SK-N-SH treated with all-trans-retinoic acid at 6 μM for 48 hours (cell line): ENCODE measurements around the gene TBC1D13.
A peak's percentile ranks its signal among the peaks of the same experiment; 100 is the strongest.
"Not testable (repeated sequence)": the region's sequence is repeated elsewhere in the genome, so short reads cannot be mapped to it uniquely, and the experiment has no call there.

Source experiments
- ATAC-seq: fragments of 200-7000 bp; cut with Tn5 transposase; 3 replicates; pipeline ENCODE4 v1.9.1; 2020; ENCODE audit warnings: mild to moderate bottlenecking, moderate library complexity
- BACH2 ChIP-seq: fragments of 250-450 bp; sonication (Bioruptor Pico); IDR thresholded peaks from 2 replicates; pipeline ENCODE4 v1.9.0; 2021; ENCODE audit warnings: mild to moderate bottlenecking, borderline replicate concordance
- CSDC2 ChIP-seq: fragments of 250-450 bp; sonication (Bioruptor Pico); IDR thresholded peaks from 2 replicates; pipeline ENCODE4 v1.5.0; 2020; ENCODE audit warnings: mild to moderate bottlenecking, moderate library complexity
- ESRRG ChIP-seq: fragments of 250-450 bp; sonication (Bioruptor Pico); IDR thresholded peaks from 2 replicates; pipeline ENCODE4 v1.6.1; 2021; ENCODE audit warnings: mild to moderate bottlenecking
- ISL1 ChIP-seq: fragments of 250-450 bp; sonication (Bioruptor Pico); IDR thresholded peaks from 2 replicates; pipeline ENCODE4 v2.1.2; 2022; ENCODE audit warnings: mild to moderate bottlenecking, moderate library complexity
- TCF4 ChIP-seq: fragments of 250-450 bp; sonication (Bioruptor Pico); IDR thresholded peaks from 2 replicates; pipeline ENCODE4 v1.8.0; 2021; ENCODE audit warnings: mild to moderate bottlenecking, moderate library complexity, borderline replicate concordance
- TOX ChIP-seq: fragments of 250-450 bp; sonication (Bioruptor Pico); IDR thresholded peaks from 2 replicates; pipeline ENCODE4 v1.8.0; 2021; ENCODE audit warnings: mild to moderate bottlenecking, moderate library complexity, borderline replicate concordance
- ZC3H10 ChIP-seq: fragments of 250-450 bp; sonication (Bioruptor Pico); IDR thresholded peaks from 2 replicates; pipeline ENCODE4 v1.5.1; 2021; ENCODE audit warnings: mild to moderate bottlenecking, moderate library complexity
- ZFP30 ChIP-seq: fragments of 450-650 bp; formaldehyde crosslinking; IDR thresholded peaks from 2 replicates; pipeline ENCODE4 v1.5.0; 2022; ENCODE audit warnings: mild to moderate bottlenecking, moderate library complexity
- ZNF70 ChIP-seq: fragments of 450-650 bp; formaldehyde crosslinking; IDR thresholded peaks from 2 replicates; pipeline ENCODE4 v1.5.0; 2020; ENCODE audit warnings: mild to moderate bottlenecking, moderate library complexity
- ZNF8 ChIP-seq: fragments of 450-650 bp; formaldehyde crosslinking; IDR thresholded peaks from 2 replicates; pipeline ENCODE4 v1.5.0; 2020; ENCODE audit warnings: mild to moderate bottlenecking, moderate library complexity
- TF ChIP-seq, protein P1 (sequence below): fragments of 250-450 bp; sonication (Bioruptor Pico); IDR thresholded peaks from 2 replicates; pipeline ENCODE4 v1.8.0; 2021; ENCODE audit warnings: low read depth, mild to moderate bottlenecking, moderate library complexity, borderline replicate concordance
- TF ChIP-seq, protein P2 (sequence below): fragments of 250-450 bp; sonication (Bioruptor Pico); IDR thresholded peaks from 2 replicates; pipeline ENCODE4 v1.8.0; 2020; ENCODE audit warnings: mild to moderate bottlenecking, moderate library complexity, borderline replicate concordance
- TF ChIP-seq, protein P3 (sequence below): fragments of 250-450 bp; sonication (Bioruptor Pico); IDR thresholded peaks from 2 replicates; pipeline ENCODE4 v1.5.1; 2020; ENCODE audit warnings: low read depth, mild to moderate bottlenecking, moderate library complexity
- TF ChIP-seq, protein P4 (sequence below): fragments of 250-450 bp; sonication (Bioruptor Pico); IDR thresholded peaks from 2 replicates; pipeline ENCODE4 v1.5.0; 2020; ENCODE audit warnings: mild to moderate bottlenecking, moderate library complexity
- TF ChIP-seq, protein P5 (sequence below): fragments of 250-450 bp; sonication (Bioruptor Pico); IDR thresholded peaks from 2 replicates; pipeline ENCODE4 v1.5.1; 2021; ENCODE audit warnings: mild to moderate bottlenecking, moderate library complexity

TBC1D13 gene

DNA sequence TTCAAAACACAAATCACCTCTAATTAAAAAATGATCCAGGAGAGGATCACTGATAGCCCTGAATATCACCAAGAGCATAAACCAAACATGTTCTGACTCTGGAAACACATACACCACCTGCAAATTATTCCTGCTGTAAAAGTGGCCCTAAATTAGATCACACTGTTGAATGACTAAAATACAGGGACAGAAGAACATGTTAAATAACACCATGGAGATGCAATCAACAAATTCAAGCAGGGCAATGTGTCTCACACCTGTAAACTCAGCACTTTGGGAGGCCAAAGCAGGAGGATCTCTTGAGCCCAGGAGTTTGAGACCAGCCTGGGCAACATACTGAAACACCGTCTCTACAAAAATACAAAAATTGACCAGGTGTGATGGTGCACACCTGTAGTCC lies 60.8 kb downstream of the TBC1D13 start:
- TF ChIP-seq ZNF8 (no peak), ZFP30 (CRISPR knock-in tag) (no peak), TOX (CRISPR knock-in tag) (no peak), CSDC2 (CRISPR knock-in tag) (no peak), BACH2 (CRISPR knock-in tag) (no peak), ESRRG (CRISPR knock-in tag) (no peak)
- TF ChIP-seq, protein P1, sequence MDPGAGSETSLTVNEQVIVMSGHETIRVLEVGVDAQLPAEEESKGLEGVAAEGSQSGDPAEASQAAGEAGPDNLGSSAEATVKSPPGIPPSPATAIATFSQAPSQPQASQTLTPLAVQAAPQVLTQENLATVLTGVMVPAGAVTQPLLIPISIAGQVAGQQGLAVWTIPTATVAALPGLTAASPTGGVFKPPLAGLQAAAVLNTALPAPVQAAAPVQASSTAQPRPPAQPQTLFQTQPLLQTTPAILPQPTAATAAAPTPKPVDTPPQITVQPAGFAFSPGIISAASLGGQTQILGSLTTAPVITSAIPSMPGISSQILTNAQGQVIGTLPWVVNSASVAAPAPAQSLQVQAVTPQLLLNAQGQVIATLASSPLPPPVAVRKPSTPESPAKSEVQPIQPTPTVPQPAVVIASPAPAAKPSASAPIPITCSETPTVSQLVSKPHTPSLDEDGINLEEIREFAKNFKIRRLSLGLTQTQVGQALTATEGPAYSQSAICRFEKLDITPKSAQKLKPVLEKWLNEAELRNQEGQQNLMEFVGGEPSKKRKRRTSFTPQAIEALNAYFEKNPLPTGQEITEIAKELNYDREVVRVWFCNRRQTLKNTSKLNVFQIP (CRISPR knock-in tag) = no peak
- TF ChIP-seq, protein P2, sequence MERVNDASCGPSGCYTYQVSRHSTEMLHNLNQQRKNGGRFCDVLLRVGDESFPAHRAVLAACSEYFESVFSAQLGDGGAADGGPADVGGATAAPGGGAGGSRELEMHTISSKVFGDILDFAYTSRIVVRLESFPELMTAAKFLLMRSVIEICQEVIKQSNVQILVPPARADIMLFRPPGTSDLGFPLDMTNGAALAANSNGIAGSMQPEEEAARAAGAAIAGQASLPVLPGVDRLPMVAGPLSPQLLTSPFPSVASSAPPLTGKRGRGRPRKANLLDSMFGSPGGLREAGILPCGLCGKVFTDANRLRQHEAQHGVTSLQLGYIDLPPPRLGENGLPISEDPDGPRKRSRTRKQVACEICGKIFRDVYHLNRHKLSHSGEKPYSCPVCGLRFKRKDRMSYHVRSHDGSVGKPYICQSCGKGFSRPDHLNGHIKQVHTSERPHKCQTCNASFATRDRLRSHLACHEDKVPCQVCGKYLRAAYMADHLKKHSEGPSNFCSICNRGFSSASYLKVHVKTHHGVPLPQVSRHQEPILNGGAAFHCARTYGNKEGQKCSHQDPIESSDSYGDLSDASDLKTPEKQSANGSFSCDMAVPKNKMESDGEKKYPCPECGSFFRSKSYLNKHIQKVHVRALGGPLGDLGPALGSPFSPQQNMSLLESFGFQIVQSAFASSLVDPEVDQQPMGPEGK (CRISPR knock-in tag) = no peak
- TF ChIP-seq, protein P3, sequence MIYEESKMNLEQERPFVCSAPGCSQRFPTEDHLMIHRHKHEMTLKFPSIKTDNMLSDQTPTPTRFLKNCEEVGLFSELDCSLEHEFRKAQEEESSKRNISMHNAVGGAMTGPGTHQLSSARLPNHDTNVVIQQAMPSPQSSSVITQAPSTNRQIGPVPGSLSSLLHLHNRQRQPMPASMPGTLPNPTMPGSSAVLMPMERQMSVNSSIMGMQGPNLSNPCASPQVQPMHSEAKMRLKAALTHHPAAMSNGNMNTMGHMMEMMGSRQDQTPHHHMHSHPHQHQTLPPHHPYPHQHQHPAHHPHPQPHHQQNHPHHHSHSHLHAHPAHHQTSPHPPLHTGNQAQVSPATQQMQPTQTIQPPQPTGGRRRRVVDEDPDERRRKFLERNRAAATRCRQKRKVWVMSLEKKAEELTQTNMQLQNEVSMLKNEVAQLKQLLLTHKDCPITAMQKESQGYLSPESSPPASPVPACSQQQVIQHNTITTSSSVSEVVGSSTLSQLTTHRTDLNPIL (CRISPR knock-in tag) = no peak

DNA sequence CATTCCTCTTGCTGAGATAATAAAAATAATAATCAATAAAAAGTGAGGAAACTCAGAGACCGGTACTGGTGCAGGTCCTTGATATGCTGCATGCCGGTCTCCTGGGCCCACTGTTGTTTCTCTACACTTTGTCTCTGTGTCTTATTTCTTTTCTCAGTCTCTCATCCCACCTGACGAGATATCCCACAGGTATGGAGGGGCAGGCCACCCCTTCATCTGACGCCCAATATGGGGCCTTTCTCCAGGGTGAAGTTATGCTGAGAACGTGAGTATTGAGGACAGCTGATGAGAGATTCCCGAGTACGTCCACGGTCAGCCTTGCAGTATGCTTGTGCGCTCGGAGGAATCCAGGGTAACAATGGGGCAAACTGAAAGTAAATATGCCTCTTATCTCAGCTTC lies 64.0 kb downstream of the TBC1D13 start:
- not testable (repeated sequence) for ATAC-seq

More for the DNA sequence above, 60.8 kb downstream of the TBC1D13 start:
- ATAC-seq = no peak

DNA sequence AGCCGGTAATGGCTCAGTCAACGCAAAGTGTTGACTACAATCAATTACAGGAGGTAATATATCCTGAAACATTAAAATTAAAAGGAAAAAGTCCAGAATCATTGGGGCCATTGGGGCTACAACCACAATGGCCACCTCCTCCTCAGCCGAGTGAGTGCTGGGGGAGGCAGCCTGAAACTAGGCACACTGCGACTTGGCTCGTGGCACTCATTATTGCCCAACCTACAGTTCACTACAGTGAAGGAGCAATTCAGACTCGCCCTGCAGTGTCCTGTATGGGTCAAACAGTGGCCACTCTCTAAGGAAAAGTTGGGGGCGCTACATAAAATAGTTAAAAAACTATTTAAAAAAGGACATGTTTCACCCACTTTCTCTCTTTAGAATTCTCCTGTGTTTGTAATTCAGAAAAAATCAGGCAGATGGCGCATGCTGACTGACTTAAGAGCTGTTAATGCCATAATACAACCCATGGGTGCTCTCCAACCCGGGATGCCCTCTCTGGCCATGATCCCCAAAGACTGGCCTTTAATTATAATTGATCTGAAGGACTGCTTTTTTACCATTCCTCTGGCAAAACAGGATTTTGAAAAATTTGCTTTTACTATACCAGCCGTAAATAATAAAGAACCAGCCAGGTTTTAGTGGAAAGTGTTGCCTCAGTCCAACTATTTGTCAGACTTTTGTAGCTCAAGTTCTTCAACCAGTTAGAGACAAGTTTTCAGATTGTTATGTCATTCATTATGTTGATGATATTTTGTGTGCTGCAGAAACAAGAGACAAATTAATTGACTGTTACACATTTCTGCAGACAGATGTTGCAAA lies 64.9 kb downstream of the TBC1D13 start:
- ATAC-seq = peak; percentile 55; the same call in 2 of the 3 replicates

DNA sequence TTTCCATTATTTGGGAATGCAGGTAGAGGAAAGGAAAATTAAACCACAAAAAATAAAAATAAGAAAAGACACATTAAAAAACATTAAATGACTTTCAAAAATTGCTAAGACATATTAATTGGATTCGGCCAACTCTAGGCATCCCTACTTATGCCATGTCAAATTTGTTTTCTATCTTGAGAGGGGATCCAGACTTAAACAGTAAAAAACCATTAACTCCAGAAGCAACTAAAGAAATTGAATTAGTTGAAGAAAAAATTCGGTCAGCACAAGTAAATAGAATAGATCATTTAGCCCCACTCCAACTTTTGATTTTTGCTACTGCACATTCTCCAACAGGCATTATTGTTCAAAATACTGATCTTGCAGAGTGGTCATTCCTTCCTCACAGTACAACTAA lies 65.6 kb downstream of the TBC1D13 start:
- TF ChIP-seq ZC3H10 (CRISPR knock-in tag) (peak; percentile 20; the same call in 1 of the 2 replicates), ZFP30 (CRISPR knock-in tag) (0 out of 2 replicates have a peak, but pooled peaks have one; percentile 6), TCF4 (peak; percentile 82), ESRRG (CRISPR knock-in tag) (0 out of 2 replicates have a peak, but pooled peaks have one; percentile 53), ISL1 (CRISPR knock-in tag) (peak; percentile 94)
- TF ChIP-seq, protein P4, sequence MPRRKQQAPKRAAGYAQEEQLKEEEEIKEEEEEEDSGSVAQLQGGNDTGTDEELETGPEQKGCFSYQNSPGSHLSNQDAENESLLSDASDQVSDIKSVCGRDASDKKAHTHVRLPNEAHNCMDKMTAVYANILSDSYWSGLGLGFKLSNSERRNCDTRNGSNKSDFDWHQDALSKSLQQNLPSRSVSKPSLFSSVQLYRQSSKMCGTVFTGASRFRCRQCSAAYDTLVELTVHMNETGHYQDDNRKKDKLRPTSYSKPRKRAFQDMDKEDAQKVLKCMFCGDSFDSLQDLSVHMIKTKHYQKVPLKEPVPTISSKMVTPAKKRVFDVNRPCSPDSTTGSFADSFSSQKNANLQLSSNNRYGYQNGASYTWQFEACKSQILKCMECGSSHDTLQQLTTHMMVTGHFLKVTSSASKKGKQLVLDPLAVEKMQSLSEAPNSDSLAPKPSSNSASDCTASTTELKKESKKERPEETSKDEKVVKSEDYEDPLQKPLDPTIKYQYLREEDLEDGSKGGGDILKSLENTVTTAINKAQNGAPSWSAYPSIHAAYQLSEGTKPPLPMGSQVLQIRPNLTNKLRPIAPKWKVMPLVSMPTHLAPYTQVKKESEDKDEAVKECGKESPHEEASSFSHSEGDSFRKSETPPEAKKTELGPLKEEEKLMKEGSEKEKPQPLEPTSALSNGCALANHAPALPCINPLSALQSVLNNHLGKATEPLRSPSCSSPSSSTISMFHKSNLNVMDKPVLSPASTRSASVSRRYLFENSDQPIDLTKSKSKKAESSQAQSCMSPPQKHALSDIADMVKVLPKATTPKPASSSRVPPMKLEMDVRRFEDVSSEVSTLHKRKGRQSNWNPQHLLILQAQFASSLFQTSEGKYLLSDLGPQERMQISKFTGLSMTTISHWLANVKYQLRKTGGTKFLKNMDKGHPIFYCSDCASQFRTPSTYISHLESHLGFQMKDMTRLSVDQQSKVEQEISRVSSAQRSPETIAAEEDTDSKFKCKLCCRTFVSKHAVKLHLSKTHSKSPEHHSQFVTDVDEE (CRISPR knock-in tag) = peak; percentile 64; the same call in 1 of the 2 replicates
- TF ChIP-seq, protein P5, sequence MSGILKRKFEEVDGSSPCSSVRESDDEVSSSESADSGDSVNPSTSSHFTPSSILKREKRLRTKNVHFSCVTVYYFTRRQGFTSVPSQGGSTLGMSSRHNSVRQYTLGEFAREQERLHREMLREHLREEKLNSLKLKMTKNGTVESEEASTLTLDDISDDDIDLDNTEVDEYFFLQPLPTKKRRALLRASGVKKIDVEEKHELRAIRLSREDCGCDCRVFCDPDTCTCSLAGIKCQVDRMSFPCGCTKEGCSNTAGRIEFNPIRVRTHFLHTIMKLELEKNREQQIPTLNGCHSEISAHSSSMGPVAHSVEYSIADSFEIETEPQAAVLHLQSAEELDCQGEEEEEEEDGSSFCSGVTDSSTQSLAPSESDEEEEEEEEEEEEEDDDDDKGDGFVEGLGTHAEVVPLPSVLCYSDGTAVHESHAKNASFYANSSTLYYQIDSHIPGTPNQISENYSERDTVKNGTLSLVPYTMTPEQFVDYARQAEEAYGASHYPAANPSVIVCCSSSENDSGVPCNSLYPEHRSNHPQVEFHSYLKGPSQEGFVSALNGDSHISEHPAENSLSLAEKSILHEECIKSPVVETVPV (CRISPR knock-in tag) = 0 out of 2 replicates have a peak, but pooled peaks have one; percentile 20
- not testable (repeated sequence) for ATAC-seq

DNA sequence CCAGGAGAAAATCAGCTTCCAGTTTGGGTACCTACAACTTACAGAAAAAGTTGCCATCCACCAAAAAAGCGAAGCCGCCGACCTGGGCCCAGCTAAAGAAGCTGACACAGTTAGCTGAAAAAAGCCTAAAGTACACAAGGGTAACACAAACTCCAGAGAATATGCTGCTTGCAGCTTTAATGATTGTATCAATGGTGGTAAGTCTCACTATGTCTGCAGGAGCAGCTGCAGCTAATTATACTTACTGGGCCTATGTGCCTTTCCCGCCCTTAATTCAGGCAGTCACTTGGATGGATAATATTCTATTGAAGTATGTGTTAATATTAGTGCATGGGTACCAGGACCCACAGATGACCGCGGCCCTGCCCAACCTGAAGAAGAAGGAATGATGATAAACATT lies 67.4 kb downstream of the TBC1D13 start:
- TF ChIP-seq ZNF70 (CRISPR knock-in tag) = peak; percentile 91
- not testable (repeated sequence) for ATAC-seq

DNA sequence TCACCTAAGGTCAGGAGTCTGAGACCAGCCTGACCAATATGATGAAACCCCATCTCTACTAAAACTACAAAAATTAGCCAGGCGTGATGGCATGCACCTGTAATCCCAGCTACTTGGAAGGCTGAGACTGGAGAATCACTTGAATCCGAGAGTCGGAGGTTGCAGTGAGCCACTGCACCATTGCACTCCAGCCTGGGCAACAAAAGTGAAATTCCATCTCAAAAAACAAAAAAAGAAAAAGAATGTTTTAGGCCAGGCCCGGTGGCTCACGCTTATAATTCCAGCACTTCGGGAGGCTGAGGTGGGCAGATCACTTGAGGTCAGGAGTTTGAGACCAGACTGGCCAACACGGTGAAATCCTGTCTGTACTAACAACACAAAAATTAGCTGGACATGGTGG lies 71.4 kb downstream of the TBC1D13 start:
- ATAC-seq = not testable (repeated sequence)
